ENCODE data around the gene RPL32.

RPL32 gene

DNA sequence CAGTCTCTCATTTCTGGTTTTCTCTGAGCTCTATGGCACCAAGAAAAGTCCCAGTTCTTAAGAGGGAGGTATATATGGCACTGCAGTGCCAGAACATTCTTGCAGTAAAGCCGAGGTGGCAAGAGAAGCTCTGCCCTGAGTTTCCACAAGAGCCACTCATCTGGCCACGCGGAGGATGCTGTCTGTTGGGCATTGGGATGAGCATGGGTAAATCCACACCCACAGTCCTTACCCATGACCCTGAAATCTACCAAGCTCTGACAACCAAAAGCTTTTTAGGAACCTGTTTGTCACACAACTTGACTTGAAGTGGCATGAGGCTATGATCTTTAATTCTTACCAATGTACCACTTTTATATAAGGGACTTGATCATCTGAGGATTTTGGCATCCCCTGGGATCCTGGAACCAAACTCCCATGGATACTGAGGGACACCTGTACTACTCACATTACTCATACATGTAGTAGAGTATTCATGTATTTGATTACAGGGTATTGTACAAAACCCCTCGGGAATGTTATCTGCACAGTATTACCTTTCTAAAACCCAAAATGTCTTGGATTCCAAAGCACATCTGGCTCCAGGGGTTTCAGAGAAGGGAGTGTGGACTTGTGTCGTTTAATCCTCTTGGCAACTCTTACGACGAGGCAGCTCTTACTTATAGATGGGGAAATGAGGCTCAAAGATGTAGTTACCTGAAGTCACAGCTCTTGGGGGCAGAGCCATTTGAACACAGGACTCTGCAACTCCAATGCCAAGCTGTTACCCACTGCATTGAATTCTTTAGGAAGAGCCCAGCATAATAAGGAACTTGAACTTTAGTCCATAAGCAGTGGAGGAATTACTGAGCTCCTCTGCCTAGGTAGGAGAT, 8.8 kb downstream of the RPL32 start:
- no peak for DNase-seq (ENCODE audit: low read depth)

DNA sequence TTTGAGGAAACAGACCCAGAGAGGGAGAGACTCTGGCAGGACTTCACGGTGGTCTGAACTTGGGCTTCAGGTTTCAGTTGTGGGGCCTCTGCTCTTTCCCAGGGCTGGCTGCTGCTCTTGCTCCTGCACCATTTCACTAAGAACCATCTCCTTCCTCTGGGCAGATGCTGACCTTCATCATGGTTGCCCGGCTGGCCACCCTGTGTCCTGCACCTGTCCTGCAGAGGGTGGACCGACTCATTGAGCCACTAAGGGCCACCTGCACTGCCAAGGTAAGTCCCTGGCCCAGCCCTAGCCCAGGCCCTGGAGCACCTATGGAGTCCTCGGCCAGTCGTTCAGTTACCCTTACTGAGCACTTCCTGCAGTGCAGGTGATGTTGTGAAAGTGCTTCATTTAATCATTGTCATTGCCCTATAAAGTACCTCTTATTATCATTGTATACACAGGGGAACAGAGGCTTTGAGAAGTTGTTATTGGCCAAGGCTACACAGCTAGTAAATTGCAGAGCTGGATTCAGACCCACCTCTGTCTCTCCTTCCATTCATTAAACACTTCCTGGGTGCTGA, 10.0 kb downstream of the RPL32 start:
- DNase-seq (ENCODE audit: low read depth) = no peak

DNA sequence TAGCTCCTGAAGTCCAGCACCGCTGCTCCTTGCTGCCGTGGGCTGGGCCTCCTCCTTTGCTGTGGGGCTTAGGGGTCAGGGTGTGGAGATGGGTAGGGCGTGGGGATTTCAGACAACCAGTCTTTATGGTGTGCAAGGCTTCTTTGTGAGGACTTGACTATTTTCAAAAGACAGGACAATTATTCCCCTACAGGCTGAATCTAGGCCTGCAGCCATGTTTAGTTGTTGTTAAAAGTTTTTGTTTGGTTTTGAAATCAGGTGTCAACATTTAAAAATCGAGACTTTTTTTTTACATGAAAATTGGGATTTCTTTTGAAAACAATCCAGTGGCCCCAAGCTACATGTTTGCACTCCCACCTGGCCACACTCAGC, 10.6 kb downstream of the RPL32 start:
- no peak for DNase-seq (ENCODE audit: low read depth)

DNA sequence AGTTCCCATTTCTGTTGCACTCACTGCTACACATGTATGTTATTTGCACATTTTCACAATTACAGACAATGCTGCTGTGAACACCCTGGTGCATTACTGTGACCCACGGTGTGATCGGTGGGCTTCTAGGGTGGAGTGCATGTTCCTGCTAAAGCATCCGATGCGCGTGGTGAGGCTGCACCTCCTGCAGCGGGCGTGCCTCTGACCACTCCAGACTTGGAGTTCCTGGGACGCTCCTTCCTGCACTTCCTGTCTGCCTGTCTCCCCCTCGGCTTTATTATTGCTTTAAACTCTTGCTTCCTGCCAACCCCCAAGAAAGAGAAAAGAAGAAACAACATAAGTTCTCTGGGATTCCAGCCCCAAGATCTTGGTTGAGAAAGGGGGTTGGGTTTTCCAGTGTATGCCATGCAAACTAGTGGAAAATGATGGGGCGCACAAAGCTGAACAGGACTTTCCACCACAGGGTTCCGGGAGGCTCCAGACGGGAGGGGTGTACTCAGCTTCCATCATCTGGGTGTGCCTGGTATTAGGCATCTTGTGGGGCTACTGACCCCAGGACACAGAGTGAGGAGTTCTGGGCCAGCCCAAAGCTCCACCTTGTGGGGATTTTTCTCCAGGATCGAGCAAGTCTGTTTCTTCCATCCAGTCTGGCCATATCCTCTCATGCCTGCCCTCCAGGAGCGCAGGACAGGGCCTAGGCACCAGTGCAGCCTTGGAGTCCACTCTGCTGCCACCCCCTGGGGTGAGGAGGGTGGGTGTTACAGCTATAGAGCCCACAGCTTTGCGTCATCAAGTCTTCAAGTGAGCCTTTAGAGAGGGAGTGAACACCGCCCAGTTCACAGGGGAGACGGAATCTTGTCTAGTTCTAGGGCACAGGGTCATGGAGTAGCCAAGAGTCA, 11.2 kb downstream of the RPL32 start:
- DNase-seq (ENCODE audit: low read depth) = no peak

DNA sequence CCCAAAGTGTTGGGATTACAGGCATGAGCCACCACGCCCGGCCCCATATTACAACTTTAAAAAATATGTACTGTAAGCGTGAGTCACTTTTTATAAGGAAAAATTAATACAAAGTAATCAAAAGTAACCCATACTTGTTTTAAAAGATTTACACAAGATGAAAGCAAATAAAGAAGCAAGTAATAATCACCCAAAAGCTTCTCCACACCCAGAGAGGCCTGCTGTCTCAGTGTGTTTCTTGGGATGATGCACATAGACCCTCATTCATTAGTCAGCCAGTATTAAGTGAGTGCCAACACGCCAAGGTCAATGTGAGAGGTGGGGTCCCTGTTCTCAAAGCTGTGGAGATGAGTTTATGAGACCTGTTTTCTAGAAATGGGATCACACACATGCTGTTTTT, 12.0 kb downstream of the RPL32 start:
- no peak for DNase-seq (ENCODE audit: low read depth)

DNA sequence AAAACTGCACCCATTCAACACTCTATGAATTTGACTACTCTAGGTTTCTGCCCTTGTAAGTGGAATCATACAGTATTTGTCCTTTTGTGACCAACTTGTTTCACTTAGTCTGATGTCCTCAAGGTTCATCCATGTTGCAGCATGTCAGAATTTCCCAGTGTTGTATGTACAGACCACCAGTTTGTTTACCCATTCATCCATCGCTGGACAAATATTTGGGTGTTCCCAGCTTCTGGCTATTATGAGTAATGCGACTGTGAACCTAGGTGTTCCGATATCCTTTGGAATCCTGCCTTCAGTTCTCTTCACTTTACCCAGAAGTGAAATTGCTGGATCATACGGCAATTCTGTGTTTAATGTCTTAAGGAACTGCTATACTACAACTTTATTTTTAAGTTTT, 12.6 kb downstream of the RPL32 start:
- DNase-seq (ENCODE audit: low read depth) = no peak

DNA sequence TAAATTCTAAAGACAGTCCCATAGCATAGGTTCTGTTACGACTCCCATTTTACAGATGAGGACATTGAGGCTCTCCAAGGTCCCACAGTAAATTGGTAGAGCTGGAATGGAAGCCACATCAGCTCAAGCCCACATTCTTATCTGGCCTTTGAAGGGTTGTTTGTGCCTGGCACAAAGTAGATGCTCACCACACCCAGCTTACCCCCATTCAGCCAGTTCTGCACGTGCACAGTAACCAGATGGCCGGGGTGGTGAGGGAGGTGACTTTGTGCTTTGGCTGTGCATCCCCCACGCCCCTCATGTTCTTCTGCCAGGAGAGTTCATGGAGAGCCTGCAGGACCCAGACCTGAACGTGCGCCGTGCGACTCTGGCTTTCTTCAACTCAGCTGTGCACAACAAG, 16.2 kb downstream of the RPL32 start:
- no peak for DNase-seq (ENCODE audit: low read depth)

DNA sequence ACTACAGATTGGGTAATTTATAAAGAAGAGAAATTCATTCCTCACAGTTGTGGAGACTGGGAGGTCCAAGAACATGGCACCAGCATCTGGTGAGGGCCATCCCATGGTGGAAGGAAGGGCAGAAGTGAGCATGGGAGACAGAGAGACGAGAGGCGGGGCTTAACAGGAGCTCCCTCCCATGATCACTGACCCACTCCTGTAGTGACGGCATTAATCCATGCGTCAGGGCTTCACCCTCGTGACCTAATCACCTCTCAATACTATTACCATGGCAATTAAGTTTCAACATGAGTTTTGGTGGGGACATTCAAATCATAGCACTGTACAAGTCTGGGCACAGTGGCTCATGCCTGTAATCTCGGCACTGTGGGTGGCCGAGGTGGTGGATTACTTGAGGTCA, 17.1 kb downstream of the RPL32 start:
- DNase-seq (ENCODE audit: low read depth) = no peak

DNA sequence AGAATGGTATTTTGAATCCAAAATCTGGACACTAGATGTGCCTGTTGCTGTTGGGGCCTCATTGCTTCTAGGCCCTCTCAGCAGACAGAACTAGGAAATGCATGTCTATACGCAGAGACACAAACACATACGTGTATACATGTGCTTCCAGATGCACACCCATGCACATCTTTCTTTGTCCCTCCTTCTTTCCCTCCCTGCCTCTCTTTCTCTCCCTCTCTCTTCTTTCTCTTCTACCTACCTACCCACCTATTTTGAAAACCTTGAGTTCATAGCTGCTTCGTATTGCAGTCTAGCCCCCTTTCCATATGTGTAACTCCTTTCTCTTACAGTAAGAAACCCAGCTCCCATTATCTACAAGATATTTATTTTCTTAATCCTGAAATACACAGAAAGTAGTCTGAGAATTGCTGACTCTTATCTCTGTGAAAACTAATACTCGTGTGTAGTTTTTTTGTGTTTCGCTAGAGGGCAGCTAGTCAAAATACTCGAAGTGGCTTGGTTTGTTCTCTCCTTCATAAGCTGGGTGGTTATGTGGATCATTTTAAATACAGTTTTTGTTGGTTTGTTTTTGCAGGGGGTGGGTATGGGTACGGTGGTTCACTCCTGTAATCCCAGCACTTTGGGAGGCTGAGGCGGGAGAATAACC, 18.5 kb downstream of the RPL32 start:
- no peak for DNase-seq (ENCODE audit: low read depth)

DNA sequence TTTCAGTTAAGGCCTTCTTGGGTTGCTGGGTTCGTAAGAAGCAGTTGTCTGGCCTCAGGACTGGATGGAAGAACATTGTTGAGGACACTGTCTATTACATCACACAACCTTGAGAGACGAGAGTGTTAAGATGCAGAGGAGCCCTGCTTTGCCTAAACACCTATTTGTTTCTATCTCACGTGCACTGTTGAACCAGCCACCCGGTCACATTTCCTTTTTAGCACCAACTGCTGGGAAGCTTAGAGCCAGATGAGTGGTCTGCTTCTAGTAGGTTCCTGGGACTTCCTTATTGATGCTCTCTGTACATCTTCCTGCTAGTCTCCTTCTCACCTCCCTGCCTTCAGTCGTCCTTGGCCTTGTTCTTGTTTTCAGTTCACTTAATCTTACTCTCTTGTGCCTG, 22.6 kb downstream of the RPL32 start:
- no peak for DNase-seq (ENCODE audit: low read depth)

DNA sequence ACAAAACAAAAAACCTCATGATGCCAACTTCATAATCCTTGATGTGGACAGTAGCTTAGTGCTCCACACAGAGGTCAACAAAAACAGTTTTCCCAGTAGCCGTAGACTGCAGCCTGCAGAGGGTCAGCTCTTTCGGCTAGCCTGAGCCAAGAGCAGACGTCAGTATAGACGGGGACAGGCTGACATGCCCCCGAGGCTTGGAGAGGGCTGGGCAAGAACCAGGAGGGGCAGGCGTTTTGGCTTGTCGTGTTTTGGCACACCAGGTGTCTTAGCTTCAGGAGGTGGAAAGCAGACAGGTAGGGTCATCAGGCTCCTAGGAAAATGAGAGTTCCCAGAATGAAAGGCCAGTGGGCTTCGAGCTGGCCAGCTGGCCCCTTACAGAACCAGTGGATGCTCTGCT, 23.1 kb downstream of the RPL32 start:
- DNase-seq (ENCODE audit: low read depth) = no peak

DNA sequence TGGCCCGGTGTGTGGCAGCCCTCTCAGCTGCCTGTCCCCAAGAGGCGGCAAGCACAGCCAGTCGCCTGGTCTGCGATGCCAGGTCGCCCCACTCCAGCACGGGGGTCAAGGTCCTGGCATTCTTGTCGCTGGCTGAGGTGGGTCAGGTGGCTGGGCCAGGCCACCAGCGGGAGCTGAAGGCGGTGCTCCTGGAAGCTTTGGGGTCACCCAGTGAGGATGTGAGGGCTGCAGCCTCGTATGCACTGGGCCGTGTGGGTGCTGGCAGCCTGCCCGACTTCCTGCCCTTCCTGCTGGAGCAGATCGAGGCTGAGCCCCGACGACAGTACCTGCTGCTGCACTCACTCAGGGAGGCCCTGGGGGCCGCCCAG, 24.0 kb downstream of the RPL32 start:
- no peak for DNase-seq (ENCODE audit: low read depth)

DNA sequence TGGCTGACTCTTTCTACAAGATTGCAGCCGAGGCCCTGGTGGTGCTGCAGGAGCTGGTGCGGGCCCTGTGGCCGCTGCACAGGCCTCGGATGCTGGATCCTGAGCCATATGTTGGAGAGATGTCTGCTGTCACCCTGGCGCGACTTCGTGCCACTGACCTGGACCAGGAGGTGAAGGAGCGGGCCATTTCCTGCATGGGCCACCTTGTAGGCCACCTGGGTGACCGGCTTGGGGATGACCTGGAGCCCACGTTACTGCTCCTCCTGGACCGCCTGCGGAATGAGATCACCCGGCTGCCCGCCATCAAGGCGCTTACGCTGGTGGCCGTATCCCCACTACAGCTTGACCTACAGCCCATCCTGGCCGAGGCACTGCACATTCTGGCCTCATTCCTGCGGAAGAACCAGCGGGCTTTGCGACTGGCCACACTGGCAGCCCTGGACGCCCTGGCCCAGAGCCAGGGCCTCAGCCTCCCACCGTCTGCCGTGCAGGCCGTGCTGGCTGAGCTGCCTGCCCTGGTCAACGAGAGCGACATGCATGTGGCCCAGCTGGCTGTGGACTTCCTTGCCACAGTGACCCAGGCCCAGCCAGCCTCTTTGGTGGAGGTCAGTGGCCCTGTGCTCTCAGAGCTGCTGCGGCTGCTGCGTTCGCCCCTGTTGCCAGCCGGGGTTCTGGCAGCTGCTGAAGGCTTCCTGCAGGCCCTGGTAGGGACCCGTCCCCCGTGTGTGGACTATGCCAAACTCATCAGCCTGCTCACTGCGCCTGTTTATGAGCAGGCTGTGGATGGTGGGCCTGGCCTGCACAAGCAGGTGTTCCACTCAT, 24.6 kb downstream of the RPL32 start:
- no peak for DNase-seq (ENCODE audit: low read depth)

DNA sequence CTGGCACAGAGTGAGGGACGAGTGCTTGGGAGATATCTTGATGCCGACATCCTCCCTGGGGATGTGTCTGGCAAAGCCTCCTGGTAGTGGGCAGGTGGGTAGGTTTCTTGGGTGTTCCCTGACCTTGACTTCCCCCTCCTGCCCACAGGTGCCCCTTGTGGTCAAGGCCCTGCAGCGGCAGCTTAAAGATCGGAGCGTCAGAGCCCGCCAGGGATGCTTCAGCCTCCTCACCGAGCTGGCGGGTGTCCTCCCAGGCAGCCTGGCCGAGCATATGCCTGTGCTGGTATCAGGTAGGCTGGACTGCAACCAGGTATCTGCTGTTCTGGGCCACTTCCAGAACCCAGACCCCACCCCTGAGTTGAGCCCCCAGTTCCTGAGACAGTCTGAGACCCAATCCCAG, 25.6 kb downstream of the RPL32 start:
- DNase-seq (ENCODE audit: low read depth) = no peak

DNA sequence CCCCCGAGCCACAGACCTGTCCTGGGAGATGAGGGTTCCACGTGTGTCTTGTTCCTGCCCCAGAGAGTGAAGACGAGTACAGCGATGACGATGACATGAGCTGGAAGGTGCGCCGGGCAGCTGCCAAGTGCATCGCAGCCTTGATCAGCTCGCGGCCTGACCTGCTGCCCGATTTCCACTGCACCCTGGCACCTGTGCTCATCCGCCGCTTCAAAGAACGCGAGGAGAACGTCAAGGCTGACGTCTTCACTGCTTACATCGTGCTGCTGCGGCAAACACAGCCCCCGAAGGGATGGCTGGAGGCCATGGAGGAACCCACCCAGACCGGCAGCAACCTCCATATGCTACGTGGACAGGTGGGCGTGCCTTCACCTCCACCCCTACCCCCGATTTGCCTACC, 26.3 kb downstream of the RPL32 start:
- no peak for DNase-seq (ENCODE audit: low read depth)

DNA sequence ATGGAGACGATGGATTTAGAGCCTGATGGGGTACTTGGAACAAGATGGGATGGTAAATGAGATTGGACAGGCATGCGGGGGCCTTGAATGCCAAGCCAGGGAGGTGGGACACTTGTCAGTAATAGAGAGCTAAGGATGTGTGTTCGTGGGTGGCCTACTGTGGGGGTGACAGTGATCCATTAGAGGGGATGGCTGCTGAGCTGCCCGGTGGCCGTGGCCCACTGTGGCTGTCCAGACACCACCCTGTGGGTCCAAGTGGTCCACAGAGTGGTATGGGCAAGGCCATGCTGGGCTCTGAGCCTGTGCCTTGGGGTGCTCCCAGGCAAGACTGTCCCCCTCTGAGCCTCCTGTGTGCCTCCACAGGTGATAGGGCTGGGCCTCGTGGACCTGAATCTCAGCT, 27.4 kb downstream of the RPL32 start:
- DNase-seq (ENCODE audit: low read depth) = no peak

DNA sequence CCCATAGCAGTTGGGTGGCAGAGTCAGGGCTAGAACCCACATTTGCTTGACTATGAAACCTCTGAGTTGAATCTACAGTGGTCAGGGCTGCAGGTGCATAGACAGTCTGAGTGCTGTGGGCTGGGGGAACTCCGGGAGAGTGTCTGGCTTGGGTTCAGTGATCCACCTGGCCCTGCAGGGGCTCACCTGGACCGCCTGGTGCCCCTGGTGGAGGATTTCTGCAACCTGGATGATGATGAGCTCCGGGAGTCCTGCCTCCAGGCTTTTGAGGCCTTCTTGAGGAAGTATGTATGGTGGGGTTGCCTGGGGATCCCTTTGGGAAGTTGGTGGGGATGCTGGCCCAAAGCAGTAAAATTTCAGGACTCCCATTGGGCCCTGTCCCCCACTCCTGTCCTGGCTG, 28.6 kb downstream of the RPL32 start:
- DNase-seq (ENCODE audit: low read depth) = no peak

DNA sequence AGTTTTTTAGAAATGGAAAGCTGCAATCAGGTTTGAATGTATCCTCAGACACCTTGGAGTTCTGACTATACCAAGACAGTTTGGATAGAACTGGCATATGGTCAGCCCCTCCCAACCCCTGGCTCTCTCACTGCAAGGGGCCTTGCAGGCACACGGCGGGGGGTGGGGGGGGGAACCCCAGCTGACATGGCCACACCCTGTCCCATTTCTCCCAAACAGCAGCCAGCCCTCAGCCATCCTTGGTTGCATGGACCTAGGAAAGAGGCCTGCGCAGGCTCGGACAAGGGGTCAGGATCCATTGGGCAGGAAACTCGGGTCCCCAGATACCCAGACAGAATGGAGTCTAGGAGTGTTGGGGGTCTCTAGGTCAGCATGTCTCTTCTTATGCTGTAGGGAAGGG, 30.4 kb downstream of the RPL32 start:
- no peak for DNase-seq (ENCODE audit: low read depth)

DNA sequence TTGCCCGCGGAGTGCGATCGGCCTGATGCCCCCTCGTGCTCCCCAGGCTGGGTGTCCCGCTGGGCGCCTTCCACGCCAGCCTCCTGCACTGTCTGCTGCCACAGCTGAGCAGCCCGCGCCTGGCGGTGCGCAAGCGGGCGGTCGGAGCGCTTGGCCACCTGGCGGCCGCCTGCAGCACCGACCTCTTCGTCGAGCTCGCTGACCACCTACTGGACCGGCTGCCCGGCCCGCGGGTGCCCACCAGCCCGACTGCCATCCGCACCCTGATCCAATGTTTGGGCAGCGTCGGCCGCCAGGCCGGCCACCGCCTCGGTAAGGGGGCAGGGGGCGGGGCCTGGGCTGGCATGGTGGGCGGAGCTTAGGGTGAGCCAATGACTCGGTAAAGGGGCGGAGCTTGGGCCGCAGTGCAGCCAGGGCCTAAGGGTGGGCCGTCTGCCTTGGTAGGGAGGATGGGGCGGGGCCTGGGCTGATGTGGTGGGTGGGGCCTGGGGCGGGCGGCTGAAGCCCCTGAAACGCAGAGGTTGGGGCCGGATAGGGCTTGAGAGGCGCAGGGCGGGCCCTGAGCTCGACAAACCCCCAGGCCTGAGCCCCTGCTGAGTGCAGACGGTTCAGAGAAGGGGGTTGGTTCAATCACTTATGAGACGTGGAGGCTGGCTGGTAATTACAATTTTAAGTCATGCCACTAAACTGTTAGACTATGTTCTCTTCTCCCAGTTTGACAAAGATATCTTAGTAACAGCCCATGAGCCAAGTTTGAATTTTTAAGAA, 31.2 kb downstream of the RPL32 start:
- peak; percentile 69 for DNase-seq (ENCODE audit: low read depth)

DNA sequence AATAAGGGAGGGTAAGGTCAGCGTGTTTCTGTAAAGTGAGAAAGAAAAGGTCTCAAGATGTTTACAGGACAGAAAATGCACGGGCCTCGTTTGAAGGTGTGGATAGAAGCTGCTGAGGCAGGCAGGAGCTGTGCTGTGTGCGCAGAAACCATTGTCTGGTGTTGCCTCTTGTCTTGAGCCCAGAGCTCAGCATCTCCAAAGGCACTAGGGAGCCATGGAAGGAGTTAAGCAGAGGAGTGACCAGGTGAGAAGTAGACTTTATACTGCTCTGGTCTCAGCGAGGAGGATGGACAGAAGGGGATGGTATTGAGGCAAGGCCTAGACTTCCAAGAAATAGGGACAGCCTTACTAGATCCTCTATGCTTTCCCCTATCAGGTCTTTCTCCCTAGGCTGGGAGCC, 31.9 kb downstream of the RPL32 start:
- DNase-seq (ENCODE audit: low read depth) = no peak

DNA sequence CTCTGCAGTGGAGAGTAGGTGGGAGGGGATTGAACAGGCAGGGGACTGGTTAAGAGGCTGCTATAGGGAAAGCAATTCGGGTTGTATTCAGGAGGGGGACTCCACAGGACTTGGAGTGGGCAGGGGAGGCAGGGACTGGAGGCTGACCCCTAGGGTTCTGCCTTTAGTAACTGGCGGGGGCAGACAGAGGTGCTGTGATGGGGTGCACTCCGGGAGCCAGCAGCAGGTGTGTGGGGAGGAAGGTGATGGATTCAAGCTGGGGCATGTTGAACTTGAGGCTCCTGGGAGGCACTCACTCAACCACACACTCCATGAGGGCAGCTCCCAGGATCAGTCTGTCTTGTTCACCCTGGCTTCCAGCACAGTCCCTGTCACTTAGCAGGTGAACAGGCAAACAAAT, 32.4 kb downstream of the RPL32 start:
- no peak for DNase-seq (ENCODE audit: low read depth)

Measured in GM04504 (cell line).